Measurements from ENCODE around the gene SIRPB2.
A peak's percentile ranks its signal among the peaks of the same experiment; 100 is the strongest.

The SIRPB2 gene

DNA sequence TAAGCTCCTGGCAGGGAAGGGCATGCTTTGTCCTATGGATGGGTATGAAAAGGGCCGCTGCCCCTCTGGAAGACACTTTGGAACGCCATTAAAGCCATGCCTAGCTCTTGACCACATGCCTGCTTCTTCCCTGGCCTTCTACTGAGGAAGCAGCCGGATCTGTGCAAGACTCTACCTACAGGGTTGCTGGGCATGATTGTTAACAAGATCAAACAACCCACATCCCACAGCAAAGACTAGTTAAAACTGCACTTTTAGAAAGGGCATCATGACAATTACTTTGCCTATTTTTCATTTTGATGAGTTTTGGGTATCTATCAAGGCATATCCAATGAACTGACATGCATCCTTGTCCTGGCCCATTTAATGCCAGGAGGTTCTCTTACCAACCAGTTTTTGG, 50.1 kb downstream of the SIRPB2 start:
- DNase-seq (ENCODE audit: low read depth in 2 of 2), result no peak

DNA sequence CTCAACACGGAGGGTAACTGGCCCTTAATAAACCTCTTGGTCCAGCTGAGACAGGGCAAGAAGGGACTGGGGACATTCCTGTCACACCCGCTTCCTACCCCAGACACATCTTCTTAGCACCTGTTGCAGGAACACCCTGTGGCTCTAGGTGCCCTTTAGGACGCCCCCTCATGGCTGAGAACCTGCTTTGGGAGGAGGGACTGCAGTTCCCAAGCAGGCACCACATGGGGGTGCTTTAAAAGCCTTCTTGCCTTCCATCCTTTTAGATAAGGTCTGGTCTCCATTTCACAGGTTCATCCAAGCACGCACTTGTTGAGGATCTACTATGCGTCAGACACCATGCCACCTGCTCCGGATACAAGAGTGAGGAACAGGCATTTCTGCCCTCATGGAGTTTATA, 51.2 kb downstream of the SIRPB2 start:
- DNase-seq (ENCODE audit: low read depth in 2 of 2), result no peak

- DNase-seq (ENCODE audit: low read depth in 2 of 2), result no peak
Measured at GRCh38 chr20:1438361-1438760, 52.9 kb downstream of the SIRPB2 start.

- peak; percentile 48 to 71 for DNase-seq (ENCODE audit: low read depth in 2 of 2)
Measured at GRCh38 chr20:1437235-1437904, 53.9 kb downstream of the SIRPB2 start.

- no peak for DNase-seq (ENCODE audit: low read depth in 2 of 2)
Measured at GRCh38 chr20:1436263-1436662, 55.0 kb downstream of the SIRPB2 start.

- DNase-seq (ENCODE audit: low read depth in 2 of 2), result no peak
Measured at GRCh38 chr20:1435337-1435699, 55.9 kb downstream of the SIRPB2 start.

- peak; percentile 7 to 49 for DNase-seq (ENCODE audit: low read depth in 2 of 2)
Measured at GRCh38 chr20:1434571-1435336, 56.5 kb downstream of the SIRPB2 start.

GRCh38 chr20:1431158-1431557, 60.1 kb downstream of the SIRPB2 start:
- no peak for DNase-seq (ENCODE audit: low read depth in 2 of 2)

GRCh38 chr20:1430004-1430451, 61.2 kb downstream of the SIRPB2 start:
- no peak for DNase-seq (ENCODE audit: low read depth in 2 of 2)

- DNase-seq (ENCODE audit: low read depth in 2 of 2), result no peak
Measured at GRCh38 chr20:1429143-1429728, 62.0 kb downstream of the SIRPB2 start.

DNA sequence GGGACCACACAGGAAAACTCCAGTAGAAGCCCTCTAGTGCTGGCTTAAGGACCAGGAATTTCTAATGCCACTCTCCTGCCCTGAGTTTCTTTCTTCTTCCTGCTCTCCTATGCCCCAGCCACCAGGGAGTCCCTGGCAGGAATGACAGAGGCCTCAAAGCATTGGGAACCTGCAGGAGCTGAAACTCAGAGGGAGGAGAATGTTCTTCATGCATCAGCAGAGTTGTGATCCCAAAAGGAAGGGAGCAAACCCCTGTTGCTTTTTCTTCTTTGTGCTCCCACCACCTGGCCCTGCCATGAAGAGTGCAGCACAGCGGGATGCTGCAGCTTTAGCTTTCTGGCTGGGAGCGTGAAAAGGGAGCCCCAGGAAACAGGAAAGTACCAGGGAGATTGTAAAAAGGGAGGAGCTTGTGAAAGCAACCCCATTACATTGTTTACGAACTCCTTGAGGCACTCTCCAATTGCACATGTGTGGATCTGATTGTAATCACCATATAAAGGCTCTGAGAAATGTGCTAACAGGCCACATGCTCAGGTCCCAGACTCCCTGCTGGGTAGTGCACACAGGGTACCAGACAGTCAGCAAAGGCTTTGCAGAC, 63.7 kb downstream of the SIRPB2 start:
- DNase-seq (ENCODE audit: low read depth in 2 of 2), result no peak

- no peak for DNase-seq (ENCODE audit: low read depth in 2 of 2)
Measured at GRCh38 chr20:1426231-1426849, 64.9 kb downstream of the SIRPB2 start.
